ENCODE data around the gene PPP1R7.

PPP1R7 gene

DNA sequence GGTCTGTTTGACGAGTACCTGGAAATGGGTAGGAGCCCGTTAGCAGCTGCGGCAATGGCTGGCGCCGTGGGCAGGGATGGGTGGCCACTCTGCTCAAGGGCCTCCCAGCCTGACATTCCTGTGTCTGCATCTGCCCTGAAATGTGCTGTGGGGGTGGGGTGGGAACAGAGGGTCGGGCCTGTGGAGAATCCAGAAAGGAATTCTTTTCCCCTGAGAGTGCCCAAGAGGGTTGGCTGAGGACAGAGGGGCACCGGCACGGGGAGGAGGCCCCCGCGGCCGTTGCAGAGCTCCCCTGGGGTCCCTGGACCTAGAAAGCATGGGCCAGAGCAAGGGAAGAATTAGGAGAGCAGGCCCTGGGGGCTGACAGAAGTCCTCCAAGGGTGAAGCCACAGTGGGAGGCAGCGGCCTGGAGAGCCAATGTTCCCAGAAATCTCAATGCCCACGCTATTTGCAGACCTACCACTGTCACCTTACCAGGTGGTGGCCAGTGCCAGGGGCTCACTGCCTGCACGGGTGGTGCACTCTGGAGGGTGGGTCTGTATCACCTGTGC lies 66.0 kb downstream of the PPP1R7 start:
- no peak for DNase-seq

DNA sequence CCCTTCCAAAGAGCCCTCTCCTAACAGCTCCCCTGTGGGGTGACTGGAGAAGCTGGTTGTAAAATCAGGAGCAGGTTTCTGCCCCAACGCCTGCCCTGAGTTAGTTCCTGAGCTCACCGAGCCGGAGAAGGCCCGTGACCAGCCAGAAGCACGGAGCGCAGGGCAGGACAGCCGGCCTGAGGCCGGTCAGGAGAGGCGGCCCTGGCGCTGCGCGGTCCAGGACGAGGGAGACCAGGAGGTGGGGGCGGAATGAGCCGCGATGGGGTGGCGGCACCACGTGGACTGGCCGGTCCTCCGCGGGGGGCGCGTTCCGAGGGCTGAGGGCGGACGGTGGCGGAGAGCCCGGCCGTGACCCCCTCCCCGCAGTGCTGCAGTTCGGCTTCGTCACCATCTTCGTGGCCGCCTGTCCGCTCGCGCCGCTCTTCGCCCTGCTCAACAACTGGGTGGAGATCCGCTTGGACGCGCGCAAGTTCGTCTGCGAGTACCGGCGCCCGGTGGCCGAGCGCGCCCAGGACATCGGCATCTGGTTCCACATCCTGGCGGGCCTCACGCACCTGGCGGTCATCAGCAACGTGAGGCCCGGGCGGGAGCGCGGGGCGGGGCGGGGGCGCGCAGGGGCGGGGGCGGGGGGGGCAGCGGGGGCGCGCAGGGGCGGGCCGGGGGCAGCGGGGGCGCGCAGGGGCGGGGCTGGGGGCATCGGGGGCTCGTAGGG lies 67.2 kb downstream of the PPP1R7 start:
- no peak for DNase-seq

DNA sequence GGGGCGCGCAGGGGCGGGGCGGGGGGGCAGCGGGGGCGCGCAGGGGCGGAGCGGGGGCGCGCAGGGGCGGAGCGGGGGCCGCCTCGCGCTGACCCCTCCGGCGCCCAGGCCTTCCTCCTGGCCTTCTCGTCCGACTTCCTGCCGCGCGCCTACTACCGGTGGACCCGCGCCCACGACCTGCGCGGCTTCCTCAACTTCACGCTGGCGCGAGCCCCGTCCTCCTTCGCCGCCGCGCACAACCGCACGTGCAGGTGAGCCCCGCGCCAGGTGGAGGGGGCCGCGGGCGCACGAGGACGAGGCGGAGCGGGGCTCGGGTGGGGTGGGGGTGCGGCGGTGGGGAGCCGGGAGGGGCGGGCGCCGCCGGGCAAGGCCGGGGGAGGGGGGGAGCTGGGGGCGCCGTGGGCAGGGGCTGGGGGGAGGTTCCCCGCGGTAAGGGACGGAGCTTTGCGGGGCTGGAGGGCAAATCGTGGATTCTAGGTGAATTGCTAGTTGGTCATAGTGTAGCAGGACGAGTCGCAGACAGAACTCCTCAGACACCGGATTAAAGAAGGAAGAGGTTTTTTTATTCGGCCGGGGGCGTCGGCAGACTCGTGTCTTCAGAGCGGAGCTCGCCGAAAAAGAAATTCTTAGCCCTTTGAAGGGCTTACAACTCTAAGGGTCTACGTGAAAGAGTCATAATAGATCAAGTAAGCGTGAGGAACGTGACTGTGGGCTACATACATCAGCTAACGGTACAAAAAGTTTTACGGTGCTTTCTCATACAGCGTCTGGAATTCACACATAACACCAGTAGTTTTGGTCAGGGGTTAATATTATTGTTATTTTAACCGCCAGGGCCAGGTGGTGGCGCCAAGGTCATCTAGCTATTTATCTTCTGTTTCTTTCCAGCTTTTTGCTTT lies 68.1 kb downstream of the PPP1R7 start:
- no peak for DNase-seq

DNA sequence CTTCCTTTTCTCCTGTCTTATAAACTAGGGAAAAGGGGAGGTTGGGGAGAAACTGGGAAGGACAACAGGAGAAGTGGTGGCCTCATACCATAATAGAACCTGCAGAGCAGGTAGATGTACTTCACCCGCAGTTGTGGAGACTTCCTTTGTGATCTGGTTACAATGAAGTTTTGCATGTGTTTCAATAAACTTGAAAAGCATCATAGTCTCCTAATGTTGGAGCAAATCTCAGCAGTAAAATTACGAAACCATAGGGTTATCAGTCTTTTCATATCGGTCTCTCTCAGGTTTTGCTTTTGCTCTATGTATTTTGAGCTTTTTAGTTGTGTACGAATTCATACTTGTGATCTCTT lies 68.7 kb downstream of the PPP1R7 start:
- DNase-seq, result no peak

DNA sequence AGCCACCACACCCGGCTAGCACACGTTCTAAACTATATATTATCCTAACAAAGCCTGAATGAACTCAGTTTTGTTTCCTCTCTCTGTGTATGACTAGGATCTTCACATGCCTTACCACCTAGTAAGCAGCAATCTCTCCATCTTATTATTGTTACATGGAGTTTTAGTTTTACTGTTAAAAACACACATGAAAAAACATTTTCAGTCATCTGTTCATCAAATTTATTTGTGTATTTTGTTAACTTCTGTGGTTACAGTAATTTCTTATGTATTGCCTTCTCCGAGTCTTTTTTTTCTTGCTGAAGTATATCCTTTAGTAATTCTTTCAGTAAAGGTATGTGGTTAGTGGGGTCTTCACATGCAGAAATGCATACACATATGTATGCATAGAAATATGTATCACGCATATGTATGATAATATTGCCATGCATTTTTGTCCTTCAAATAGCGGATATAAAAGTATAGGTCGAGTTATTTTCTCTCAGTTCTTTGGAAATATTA lies 69.6 kb downstream of the PPP1R7 start:
- DNase-seq, result no peak

DNA sequence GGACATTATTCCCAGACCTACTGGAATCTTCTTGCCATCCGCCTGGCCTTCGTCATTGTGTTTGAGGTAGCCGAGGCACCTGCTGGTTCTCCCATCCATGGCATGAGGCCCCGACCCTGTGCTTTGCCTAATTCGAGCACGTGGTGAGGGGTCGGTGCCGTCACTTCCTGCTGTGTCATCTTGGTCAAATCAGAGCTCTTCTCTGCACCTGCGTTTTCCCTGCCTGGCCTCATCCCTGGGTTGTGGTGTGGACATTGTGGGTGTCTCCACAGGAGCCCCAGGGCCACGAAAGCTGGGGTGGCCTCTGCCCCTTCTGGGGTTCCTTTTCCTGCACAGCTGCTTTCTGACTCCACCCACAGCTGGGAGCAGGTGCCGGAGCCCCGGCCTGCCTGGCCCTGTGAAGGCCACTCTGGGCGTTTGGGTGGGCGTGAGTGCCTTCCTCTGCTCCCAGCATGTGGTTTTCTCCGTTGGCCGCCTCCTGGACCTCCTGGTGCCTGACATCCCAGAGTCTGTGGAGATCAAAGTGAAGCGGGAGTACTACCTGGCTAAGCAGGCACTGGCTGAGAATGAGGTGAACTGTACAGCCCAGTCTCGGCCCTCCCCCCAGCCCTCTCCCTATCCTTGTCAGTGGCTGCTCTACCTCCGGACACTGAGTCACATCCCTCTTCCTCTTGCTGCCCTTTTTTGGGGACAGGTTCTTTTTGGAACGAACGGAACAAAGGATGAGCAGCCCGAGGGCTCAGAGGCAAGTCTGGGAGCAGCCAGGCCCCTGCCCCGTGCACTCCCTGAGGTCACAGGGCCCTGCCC lies 73.1 kb downstream of the PPP1R7 start:
- no peak for DNase-seq

DNA sequence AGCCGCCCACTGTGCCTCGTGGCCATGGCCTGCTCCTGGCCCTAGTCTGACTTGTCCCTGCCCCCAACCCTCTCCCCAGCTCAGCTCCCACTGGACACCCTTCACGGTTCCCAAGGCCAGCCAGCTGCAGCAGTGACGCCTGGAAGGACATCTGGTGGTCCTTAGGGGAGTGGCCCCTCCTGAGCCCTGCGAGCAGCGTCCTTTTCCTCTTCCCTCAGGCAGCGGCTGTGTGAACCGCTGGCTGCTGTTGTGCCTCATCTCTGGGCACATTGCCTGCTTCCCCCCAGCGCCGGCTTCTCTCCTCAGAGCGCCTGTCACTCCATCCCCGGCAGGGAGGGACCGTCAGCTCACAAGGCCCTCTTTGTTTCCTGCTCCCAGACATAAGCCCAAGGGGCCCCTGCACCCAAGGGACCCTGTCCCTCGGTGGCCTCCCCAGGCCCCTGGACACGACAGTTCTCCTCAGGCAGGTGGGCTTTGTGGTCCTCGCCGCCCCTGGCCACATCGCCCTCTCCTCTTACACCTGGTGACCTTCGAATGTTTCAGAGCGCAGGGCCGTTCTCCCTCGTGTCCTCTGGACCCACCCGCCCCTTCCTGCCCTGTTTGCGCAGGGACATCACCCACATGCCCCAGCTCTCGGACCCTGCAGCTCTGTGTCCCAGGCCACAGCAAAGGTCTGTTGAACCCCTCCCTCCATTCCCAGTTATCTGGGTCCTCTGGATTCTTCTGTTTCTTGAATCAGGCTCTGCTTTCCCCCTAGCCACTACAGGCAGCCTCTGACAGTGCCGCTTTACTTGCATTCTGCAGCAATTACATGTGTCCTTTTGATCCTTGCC lies 74.0 kb downstream of the PPP1R7 start:
- no peak for DNase-seq

DNA sequence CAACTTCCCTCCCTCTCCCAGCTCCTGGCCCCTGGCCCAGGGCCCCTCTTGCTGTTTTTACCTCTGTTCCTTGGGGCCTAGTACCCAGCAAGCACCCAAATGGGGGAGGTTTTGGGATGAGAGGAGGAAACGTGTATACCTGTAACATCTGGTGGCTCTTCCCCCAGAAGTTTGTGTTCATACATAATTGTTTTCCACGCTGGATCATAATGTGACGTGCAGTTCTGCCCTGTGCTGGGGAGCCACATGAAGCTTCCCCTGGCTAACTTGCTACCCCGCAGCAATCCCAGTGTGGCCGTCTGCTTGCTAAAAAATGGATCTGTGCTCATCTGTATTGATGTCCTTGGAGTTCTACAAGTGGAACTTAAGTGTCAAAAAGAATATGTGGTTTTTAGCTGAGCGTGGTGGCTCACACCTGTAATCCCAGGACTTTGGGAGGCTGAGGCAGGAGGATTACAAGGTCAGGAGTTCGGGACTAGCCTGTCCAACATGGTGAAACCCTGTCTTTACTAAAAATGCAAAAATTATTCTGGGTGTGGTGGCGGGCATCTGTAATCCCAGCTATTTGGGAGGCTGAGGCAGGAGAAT lies 74.7 kb downstream of the PPP1R7 start:
- no peak for DNase-seq

DNA sequence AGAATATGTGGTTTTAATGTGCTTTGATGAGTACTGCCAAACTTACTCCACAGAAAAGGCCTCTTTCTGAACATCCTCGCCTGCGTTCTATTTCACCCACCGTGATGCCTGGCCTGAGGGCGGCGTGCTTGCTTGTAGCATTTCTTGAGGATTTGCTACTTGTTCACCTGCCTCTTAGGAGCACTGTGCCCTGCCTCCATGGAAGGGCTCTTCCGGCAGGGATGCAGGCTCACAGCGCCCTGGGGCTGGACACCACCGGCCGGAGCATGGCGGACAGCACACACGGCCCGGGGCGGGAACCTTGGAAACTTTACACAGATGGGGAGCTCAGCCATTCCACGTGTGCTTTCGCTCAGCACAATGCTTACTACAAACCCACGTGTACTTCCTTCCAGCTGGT lies 75.3 kb downstream of the PPP1R7 start:
- no peak for DNase-seq

DNA sequence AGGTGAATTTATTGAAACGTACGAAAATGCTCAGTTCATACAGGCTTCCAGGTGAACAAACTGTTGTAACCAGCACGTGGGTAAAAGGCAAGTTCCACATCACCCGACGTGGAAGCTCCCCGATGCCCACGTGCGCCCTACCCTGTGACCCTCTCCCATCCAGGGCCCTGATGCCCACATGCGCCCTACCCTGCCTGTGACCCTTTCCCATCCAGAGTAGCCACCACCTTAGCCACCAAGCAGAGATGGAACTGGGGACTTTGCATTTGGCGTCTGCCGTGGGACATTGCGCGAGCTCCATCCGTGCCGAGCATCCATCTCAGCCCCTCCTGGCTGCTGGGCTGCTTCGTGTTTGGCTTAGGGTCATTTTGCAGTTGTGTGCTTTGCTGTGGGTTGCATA lies 75.7 kb downstream of the PPP1R7 start:
- no peak for DNase-seq

DNA sequence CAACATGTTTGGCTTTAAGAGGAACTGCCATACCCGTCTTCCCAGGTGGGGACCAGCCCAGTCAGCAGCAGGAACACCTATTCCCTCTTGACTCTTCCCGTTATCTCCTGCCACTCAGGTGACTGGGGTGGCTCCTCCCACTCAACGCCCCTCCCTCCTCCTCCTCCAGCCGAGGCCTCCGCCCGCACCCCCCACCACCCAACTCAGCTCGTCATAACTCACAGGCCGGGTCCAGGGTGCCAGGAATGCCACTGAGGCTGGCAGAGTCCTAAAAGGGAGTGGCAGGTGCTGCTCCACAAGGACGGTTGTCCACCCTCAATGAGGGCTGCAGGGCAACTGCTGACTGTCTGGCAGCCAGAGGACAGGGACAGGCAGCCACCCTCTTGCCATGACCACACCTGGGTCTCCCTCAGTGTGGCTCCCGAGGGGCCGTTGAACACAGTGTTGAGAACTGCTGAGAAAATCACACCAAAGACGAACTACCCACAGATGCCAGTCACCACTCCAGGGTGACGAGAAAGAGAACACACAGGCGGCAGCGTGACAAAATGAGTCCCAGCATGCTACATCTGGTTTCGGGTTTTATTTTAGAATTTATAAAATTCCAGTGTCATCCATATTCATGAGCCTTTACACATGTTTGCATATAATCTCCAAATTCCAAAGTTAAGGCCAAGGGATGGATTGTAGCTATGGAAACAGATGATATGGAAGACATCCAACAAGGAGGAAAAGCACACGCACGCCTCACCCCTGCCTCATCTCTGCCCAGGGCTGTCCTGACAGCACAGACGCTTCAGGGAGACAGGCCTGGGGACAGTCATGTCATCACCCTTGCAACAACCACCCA lies 76.7 kb downstream of the PPP1R7 start:
- no peak for DNase-seq

DNA sequence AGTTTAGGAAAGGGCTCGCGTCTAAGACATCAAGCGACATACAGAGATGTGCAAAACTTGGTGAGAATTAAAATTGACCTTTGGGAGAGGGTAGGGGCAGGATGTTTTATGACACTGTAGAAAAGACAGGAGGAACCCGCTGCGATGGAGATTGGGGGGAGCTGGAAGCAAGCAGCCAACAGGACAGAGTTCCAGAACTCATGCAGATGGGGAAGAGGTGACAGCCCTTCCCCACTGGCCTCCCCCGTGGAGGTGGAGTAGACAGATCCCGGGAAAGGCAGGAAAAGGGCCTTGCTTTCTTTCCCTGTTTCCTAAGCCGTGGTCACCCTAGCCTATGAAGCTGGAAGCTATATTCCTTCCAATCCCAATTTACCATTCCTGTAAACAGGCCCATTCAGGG lies 77.3 kb downstream of the PPP1R7 start:
- DNase-seq, result no peak

DNA sequence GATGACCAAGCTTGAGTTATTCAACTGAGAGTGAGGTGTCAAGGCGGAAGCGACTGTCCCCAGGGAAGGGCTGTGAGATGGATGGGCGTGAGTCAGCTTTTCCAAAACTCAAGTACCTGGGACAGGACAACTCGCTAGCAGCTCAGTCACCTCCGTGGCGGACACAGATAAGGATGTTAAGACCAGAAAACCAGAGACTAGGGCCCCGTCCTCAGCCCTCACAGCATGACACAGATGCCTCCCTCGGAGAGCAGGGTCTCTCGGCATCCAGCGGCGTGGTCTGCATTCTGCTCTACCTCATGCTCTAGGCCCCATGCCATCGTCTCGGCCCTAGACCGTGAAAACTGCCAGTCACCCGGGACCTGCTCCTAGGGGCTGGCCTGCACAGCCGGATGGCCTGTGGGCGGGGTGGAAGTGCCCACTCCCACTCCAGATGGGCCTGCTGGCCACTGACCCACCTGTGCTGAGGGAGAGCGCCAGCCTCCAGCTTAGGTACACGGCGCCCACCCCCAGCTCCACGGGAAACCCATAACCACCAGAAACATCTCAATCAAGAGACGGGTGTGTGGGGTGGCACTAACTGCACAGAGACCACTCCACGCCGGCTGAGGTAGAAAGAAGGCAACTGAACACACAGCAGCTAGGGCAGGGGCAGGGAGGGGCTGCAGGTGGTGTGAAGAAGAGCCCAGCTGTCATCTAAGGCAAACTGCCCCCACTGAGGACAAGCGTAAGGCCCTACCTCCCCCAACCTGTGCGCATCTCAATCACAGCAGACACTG lies 78.0 kb downstream of the PPP1R7 start:
- no peak for DNase-seq

DNA sequence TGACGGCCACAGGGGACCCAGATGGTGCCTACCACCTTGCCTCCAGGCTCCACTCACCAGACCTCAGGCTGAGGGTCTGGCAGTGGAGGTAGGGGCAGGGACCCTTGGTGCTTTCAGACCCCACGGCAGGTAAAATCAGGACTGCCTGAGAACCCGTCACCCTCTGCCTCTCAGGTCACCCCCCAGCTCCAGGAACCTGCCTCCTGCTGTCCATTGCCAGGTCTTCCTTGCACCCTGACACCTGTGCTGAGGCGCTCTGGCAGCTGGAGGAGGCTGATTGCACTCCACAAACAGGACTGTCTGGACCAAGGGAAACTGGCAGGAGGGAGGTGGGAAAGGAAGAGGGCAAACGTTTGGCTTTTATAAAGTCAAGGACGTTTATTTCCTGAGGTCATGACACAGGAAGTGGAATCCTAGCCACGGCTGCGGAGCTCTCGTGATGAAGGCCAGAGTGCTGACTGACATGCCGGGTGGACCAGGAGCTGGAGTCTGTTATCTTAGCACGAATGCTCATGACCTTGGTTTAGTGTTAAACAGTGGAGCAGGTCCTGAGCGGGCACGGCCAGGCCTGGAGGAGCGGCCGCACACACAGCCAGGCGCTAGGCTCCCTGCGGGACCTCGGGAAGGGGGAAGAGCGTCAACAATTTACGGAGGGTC lies 78.7 kb downstream of the PPP1R7 start:
- DNase-seq, result no peak

DNA sequence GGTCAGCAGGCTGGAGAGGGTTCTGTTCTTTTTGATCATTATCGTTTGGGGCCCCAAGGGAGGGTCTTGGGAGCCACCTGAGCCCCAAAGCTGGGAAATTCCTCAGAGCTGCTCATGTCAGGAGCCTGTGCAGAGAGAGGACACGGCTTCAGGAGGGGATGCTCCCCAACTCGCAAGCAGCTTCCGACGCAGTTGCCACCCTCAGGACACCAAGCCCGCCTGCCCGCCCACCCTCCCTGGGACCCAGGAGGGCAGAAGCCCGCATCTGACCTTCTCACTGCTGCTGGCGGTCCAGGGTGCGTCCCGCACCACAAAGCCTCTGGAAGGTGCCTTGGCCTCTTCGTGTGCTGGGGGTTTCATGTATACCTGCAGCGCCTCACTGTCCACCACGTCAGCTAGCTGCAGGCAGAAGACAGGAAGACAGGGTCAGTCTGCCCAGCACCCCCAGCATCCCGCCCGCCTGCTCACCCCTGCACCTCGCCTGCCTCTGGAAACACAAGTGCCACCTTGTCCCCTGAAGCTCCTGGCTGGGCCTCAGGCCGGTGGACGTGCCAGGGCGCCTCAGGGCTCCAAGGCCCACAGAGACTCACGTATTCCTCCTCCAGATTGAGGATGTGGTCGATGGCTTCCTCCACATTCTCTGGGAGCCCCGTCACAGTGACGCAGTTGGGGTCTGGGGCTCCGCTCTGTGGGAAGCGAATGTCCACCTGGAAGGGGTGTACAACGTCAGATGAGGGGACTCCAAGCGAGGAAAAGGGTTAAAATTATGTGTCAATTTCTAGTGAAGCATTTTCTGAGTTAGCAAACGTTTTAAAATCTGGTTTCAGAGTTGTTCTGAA lies 79.5 kb downstream of the PPP1R7 start:
- DNase-seq, result no peak

DNA sequence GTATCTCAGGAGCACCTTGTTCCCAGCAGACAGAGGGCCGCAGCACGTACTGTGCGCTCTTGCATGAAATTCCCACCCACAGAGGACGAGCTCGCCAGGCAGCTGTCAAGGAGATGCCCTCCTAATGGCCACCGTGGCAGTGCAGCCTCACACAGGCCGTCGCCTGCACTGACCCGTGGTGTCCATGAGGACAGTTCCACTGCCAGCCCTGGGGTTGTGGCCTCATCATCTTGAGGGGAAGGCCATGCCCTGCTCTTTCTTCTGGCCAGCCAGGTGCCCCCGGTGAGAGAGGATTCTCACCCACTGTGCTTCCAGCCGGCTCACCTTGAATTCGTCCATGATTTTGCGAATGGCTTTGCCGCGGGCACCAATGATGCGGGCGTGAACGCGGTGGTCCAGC lies 80.2 kb downstream of the PPP1R7 start:
- DNase-seq, result no peak

DNA sequence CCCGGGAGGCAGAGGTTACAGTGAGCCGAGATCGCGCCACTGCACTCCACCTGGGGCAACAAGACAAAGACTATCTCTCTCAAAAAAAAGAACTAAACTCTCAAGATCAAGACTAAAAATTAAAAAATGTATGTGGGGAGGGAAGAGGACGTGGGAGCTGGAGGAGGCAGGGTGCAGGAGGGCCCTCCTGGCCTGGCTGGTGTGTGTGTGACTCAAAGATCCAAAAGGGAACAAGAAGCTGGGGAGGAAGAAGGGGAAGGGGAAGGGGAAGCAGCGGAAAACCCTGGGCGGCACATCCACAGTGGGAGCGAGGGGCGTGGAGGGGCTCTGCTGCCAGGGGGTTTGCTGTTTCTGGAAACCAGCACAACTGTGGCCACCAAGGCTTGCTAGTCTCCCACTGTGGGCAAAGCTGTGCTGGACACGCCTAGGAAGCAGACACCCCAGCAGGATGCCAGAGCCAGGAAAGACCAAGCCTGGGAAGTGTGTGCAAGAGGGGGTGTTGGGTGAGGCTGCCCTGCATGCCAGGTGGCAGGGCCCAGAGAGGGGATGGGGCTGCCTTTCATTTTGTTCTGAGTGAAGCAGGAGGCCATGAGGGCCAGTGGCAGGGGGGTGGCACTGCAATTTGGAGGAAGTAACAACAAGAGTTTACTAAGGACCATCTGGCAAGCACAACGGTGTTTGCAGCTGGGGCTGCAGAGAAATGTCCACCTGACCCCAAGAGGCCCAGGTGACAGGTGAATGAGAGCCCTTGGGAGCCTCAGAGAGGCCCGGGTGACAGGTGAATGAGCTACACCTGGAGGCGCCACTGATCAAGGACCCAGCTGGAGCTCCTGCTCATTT lies 82.7 kb downstream of the PPP1R7 start:
- DNase-seq, result no peak

Measured in NCI-H187 treated with DMSO at 0.1 percent for 48 hours (cell line).